ENCODE results near the gene TENM4. TPM values are rescaled to one million over a fixed set of nuclear protein-coding genes. Genes with fewer than 3 reads are reported as not detected.

TENM4 gene
- total RNA-seq, 4 donors from 2014 or later: 0.88 to 61.5 (median 4.0) TPM

DNA sequence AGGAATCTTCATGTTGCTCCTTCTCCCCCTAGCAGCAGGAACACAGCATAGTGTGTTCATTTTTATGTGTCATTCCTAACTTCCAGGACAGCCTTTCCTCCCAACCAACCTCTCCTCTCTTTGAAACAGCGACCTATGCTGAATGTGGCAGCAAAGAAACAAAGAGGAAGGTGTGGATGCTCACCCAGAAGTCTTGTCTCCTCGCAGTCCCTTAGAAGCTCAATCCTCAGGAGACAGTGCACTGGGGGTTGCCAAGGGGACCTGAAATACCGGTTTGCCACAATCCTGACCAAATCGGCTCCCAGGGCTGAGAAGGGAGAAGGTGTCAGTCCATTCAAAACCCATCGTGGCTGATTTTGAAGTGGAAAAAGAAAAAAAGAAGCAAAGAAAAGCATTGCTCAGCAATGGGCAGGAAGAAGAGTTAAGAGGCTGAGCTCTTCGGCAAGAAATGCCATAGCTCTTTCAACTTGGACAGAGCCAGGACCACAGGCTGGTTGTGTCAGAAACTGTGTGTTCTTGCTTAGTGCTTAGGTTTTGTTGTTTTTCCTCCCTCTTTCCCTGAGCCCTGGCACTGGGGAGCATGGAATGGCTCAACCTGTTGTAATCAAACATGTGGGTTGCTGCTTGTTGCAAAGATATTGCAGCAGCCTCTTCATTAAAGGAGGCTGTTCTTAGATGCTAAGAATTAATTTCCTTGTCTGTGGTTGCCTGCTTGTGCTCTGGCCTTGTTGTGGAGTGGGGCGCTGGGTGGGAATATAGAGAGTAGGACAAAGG is 30.4 kb upstream of the TENM4 start:
- H3K36me3 ChIP-seq: no peaks in the 10 kb centered on the region
- no peaks in the 10 kb centered on the region for H3K9me3 ChIP-seq
- no peak for DNase-seq
- no peak overlapping the region for H3K4me3 ChIP-seq
- intact Hi-C loops (cut with DNase I; ENCODE audit: low total_unique reads): no loop called here
- H3K27ac ChIP-seq: no peak overlapping the region
- H3K27me3 ChIP-seq: no peaks in the 10 kb centered on the region
- TF ChIP-seq, protein P1, sequence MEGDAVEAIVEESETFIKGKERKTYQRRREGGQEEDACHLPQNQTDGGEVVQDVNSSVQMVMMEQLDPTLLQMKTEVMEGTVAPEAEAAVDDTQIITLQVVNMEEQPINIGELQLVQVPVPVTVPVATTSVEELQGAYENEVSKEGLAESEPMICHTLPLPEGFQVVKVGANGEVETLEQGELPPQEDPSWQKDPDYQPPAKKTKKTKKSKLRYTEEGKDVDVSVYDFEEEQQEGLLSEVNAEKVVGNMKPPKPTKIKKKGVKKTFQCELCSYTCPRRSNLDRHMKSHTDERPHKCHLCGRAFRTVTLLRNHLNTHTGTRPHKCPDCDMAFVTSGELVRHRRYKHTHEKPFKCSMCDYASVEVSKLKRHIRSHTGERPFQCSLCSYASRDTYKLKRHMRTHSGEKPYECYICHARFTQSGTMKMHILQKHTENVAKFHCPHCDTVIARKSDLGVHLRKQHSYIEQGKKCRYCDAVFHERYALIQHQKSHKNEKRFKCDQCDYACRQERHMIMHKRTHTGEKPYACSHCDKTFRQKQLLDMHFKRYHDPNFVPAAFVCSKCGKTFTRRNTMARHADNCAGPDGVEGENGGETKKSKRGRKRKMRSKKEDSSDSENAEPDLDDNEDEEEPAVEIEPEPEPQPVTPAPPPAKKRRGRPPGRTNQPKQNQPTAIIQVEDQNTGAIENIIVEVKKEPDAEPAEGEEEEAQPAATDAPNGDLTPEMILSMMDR (IDR thresholded peaks at IDR 0.05): no peak
- TF ChIP-seq POLR2A (IDR thresholded peaks at IDR 0.05): no peak
- H3K4me1 ChIP-seq: no peaks in the 10 kb centered on the region

DNA sequence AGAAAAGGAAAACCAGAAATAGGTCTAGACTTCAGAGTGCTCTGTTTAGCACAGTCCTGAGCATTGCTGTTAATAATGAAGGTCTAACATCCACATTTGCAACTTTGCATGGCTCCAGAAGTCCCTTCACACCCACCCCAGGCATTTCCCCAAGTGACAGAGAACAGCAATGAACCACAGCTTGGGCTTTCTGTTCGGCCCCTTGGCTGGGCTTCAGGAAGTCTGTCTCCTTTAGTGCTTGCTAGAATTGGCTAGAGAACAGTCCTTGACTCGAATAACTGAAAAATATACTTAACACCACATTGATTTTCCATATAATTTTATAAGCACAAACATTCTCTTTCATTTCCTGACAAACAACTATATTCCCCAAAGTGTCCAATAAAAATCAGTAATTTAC is 29.3 kb upstream of the TENM4 start:
- intact Hi-C loops (cut with DNase I; ENCODE audit: low total_unique reads): no loop called here
- H3K9me3 ChIP-seq: no peaks in the 10 kb centered on the region
- TF ChIP-seq POLR2A (IDR thresholded peaks at IDR 0.05): no peak
- TF ChIP-seq, protein P1 (IDR thresholded peaks at IDR 0.05): no peak
- H3K36me3 ChIP-seq: no peaks in the 10 kb centered on the region
- H3K27me3 ChIP-seq: no peaks in the 10 kb centered on the region
- no peak overlapping the region for H3K4me3 ChIP-seq
- no peaks in the 10 kb centered on the region for H3K4me1 ChIP-seq
- no peak overlapping the region for H3K27ac ChIP-seq
- no peak for DNase-seq

DNA sequence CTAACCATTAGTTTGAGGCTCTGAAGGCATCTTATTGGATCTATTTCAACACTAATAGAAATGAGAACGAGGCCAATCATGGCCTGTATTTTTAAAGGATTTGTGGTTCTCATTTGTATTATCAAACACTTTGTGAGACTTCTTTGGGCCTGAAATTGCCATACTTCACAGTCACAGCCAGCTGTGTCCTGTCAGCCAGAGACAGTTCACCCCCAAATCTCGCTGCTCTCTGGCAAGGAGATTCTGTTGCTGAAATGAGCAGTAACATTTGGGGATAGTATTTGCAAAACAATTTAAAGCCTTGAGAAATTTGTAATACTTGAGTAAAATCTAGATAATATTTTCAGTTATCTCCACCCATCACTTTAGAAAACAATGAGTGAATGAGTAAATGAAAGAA is 26.9 kb upstream of the TENM4 start:
- TF ChIP-seq, protein P1 (IDR thresholded peaks at IDR 0.05): no peak
- TF ChIP-seq POLR2A (IDR thresholded peaks at IDR 0.05): no peak
- Histone ChIP-seq H3K4me1 (no peaks in the 10 kb centered on the region), H3K36me3 (no peaks in the 10 kb centered on the region), H3K9me3 (no peaks in the 10 kb centered on the region), H3K27ac (no peak overlapping the region), H3K4me3 (no peak overlapping the region), H3K27me3 (no peaks in the 10 kb centered on the region)
- intact Hi-C loops (cut with DNase I; ENCODE audit: low total_unique reads): no loop called here
- no peak for DNase-seq

DNA sequence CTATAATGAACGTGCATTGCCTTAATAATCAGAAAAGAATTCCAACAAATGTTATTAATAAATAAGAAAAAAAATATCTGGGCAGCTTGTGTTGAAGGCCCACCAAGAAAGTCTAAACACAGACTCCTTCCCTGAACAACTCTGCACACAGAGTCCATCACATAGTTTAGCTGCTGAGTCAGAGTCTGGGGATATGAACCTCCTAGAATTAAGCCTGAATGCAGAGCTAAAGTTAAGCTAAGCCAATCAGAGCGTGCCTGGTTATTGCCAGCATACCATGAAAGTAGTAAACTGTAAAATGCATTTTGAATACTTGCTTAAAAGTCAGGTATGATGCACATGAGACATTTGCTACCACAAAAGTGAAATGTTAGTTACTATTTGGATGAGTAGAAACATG is 25.6 kb upstream of the TENM4 start:
- TF ChIP-seq POLR2A (IDR thresholded peaks at IDR 0.05): no peak
- TF ChIP-seq, protein P1 (IDR thresholded peaks at IDR 0.05): no peak
- Histone ChIP-seq H3K4me3 (no peak overlapping the region), H3K27ac (no peak overlapping the region), H3K4me1 (no peaks in the 10 kb centered on the region), H3K36me3 (no peaks in the 10 kb centered on the region), H3K27me3 (no peaks in the 10 kb centered on the region), H3K9me3 (no peaks in the 10 kb centered on the region)
- no peak for DNase-seq
- intact Hi-C loops (cut with DNase I; ENCODE audit: low total_unique reads): no loop called here

DNA sequence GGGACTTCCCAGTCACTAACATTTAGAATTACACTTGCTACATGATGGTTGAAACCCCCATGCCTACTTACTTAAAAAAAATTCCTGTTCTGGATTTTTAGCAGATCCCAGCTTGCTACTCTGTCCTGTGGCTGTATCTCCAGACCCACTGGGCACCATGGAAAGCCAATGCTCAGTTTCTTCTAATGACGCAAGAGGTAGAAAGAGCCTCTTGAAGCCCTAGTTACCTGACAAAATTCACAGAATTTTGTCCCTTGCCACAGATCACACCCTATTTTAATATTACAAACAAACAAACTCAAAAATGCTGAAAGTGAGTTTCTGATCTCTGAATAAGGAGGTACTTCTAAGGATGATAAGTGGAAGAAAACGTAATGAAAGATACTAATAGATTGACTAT is 24.3 kb upstream of the TENM4 start:
- no peak overlapping the region for H3K4me3 ChIP-seq
- no peaks in the 10 kb centered on the region for H3K27me3 ChIP-seq
- intact Hi-C loops (cut with DNase I; ENCODE audit: low total_unique reads): no loop called here
- H3K9me3 ChIP-seq: no peaks in the 10 kb centered on the region
- H3K4me1 ChIP-seq: no peaks in the 10 kb centered on the region
- DNase-seq: no peak
- no peaks in the 10 kb centered on the region for H3K36me3 ChIP-seq
- TF ChIP-seq POLR2A (IDR thresholded peaks at IDR 0.05): no peak
- TF ChIP-seq, protein P1 (IDR thresholded peaks at IDR 0.05): no peak
- no peak overlapping the region for H3K27ac ChIP-seq

Data from uterus (tissue), 4 donors.